Measurements from ENCODE around the gene GBX2. TPM values are rescaled to one million over a fixed set of nuclear protein-coding genes. Genes with fewer than 3 reads are reported as not detected.

GBX2 gene
- total RNA-seq, 4 donors from 2014 or later = not detected

GRCh38 chr2:236162031-236162845, 5.9 kb downstream of the GBX2 start:
- no peak overlapping the region for H3K4me3 ChIP-seq
- 56 to 62% methylated on average over 16 of the region's 16 CpGs for WGBS, 2 donors
- no peaks in the 10 kb centered on the region for H3K9me3 ChIP-seq
- DNase-seq (ENCODE audit: low spot score in 2 of 2) = no peak
- H3K27me3 ChIP-seq = peaks cover 0 to 98% of the 10 kb centered on the region in 2 donors
- H3K36me3 ChIP-seq = no peaks in the 10 kb centered on the region
- H3K27ac ChIP-seq = no peak overlapping the region
- TF ChIP-seq POLR2A (IDR thresholded peaks at IDR 0.05) (no peak), EP300 (IDR thresholded peaks at IDR 0.05) (no peak), CTCF (IDR thresholded peaks at IDR 0.05) (no peak)
- H3K4me1 ChIP-seq = peaks cover 0 to 52% (median 23%) of the 10 kb centered on the region in 4 donors

GRCh38 chr2:236161531-236161930, 6.7 kb downstream of the GBX2 start:
- DNase-seq (ENCODE audit: low spot score in 2 of 2) = no peak
- Histone ChIP-seq H3K4me3 (no peak overlapping the region), H3K27ac (no peak overlapping the region), H3K9me3 (no peaks in the 10 kb centered on the region), H3K36me3 (no peaks in the 10 kb centered on the region), H3K4me1 (peaks cover 0 to 45% (median 16%) of the 10 kb centered on the region in 4 donors), H3K27me3 (peaks cover 0 to 91% of the 10 kb centered on the region in 2 donors)
- TF ChIP-seq CTCF (IDR thresholded peaks at IDR 0.05) (no peak), EP300 (IDR thresholded peaks at IDR 0.05) (no peak), POLR2A (IDR thresholded peaks at IDR 0.05) (no peak)
- WGBS, 2 donors = 82 to 97% methylated on average over 12 of the region's 12 CpGs

GRCh38 chr2:236161082-236161462, 7.1 kb downstream of the GBX2 start:
- no peaks in the 10 kb centered on the region for H3K9me3 ChIP-seq
- H3K4me1 ChIP-seq = peaks cover 0 to 40% (median 13%) of the 10 kb centered on the region in 4 donors
- no peak overlapping the region for H3K27ac ChIP-seq
- 63 to 70% methylated on average over 10 to 11 of the region's 15 CpGs for WGBS, 2 donors
- no peak for DNase-seq (ENCODE audit: low spot score in 2 of 2)
- no peak overlapping the region for H3K4me3 ChIP-seq
- H3K36me3 ChIP-seq = no peaks in the 10 kb centered on the region
- no peak for TF ChIP-seq EP300 (IDR thresholded peaks at IDR 0.05)
- no peak for TF ChIP-seq POLR2A (IDR thresholded peaks at IDR 0.05)
- TF ChIP-seq CTCF (IDR thresholded peaks at IDR 0.05) = no peak
- H3K27me3 ChIP-seq = peaks cover 0 to 86% of the 10 kb centered on the region in 2 donors

- H3K27me3 ChIP-seq = peaks cover 0 to 81% of the 10 kb centered on the region in 2 donors
These were observed 7.7 kb downstream of the GBX2 start for GRCh38 chr2:236160366-236161081.

More at GRCh38 chr2:236160366-236161081, 7.7 kb downstream of the GBX2 start:
- DNase-seq (ENCODE audit: low spot score in 2 of 2) = no peak
- Histone ChIP-seq H3K27ac (no peak overlapping the region), H3K9me3 (no peaks in the 10 kb centered on the region), H3K36me3 (no peaks in the 10 kb centered on the region), H3K4me3 (no peak overlapping the region), H3K4me1 (peaks cover 0 to 35% (median 13%) of the 10 kb centered on the region in 4 donors)
- WGBS, 2 donors = 46 to 52% methylated on average over 20 of the region's 22 CpGs
- TF ChIP-seq CTCF (IDR thresholded peaks at IDR 0.05) = no peak
